Mesendoderm (in vitro differentiated cells): ENCODE measurements around the gene CFAP99.

Experiments used
- DNase-seq: peaks from one replicate; pipeline ENCODE4 v3.0.0; 2013
- H2AK5ac ChIP-seq: 2 replicates; pipeline ENCODE4 v1.6.1; 2013; ENCODE audit warnings: low read length, inconsistent platforms
- H2BK120ac ChIP-seq: 2 replicates; pipeline ENCODE4 v1.6.1; 2013; ENCODE audit warnings: low read depth, mild to moderate bottlenecking, low read length, moderate library complexity, mixed read lengths
- H2BK15ac ChIP-seq: replicated peaks from 2 replicates; pipeline ENCODE4 v1.6.1; 2013; ENCODE audit warnings: low read depth, mild to moderate bottlenecking, moderate library complexity
- H2BK5ac ChIP-seq: 2 replicates; pipeline ENCODE4 v1.6.1; 2013; ENCODE audit warnings: low read length, inconsistent platforms
- H3K18ac ChIP-seq: 2 replicates; pipeline ENCODE4 v1.6.1; 2013; ENCODE audit warnings: mild to moderate bottlenecking, low read length, mixed read lengths
- H3K23ac ChIP-seq: one replicate; pipeline ENCODE4 v1.6.1; 2013; ENCODE audit warnings: low read length
- H3K27ac ChIP-seq: 2 replicates; pipeline ENCODE4 v1.5.1; 2013; ENCODE audit warnings: low read depth, mild to moderate bottlenecking, inconsistent platforms, low read length, moderate library complexity
- H3K27me3 ChIP-seq: 2 replicates; pipeline ENCODE4 v1.6.1; 2013; ENCODE audit warnings: low read length, control low read depth, mild to moderate bottlenecking, inconsistent platforms; ENCODE audit not compliant: insufficient read depth, poor library complexity
- H3K36me3 ChIP-seq: 2 replicates; pipeline ENCODE4 v1.6.1; 2013; ENCODE audit warnings: low read length, inconsistent platforms; ENCODE audit not compliant: control insufficient read depth, insufficient read depth
- H3K4ac ChIP-seq: one replicate; pipeline ENCODE4 v1.6.1; 2013; ENCODE audit warnings: low read depth, mild to moderate bottlenecking, low read length, moderate library complexity
- H3K4me1 ChIP-seq: 2 replicates; pipeline ENCODE4 v1.6.1; 2013; ENCODE audit warnings: low read depth, low read length, inconsistent platforms; ENCODE audit not compliant: control insufficient read depth
- H3K4me2 ChIP-seq: 2 replicates; pipeline ENCODE4 v1.6.1; 2013; ENCODE audit warnings: low read length
- H3K4me3 ChIP-seq: 2 replicates; pipeline ENCODE4 v1.5.1; 2013; ENCODE audit warnings: mild to moderate bottlenecking, low read length
- H3K56ac ChIP-seq: one replicate; pipeline ENCODE4 v1.6.1; 2013; ENCODE audit warnings: low read length
- H3K79me1 ChIP-seq: 2 replicates; pipeline ENCODE4 v1.6.1; 2013; ENCODE audit warnings: low read length, inconsistent platforms
- H3K79me2 ChIP-seq: 2 replicates; pipeline ENCODE4 v1.6.1; 2013; ENCODE audit warnings: mild to moderate bottlenecking, low read length; ENCODE audit not compliant: control insufficient read depth, insufficient read depth
- H3K9ac ChIP-seq: 2 replicates; pipeline ENCODE4 v1.6.1; 2013; ENCODE audit warnings: low read length, inconsistent platforms
- H4K5ac ChIP-seq: one replicate; pipeline ENCODE4 v1.6.1; 2013; ENCODE audit warnings: low read length
- H4K8ac ChIP-seq: one replicate; pipeline ENCODE4 v1.6.1; 2013; ENCODE audit warnings: low read depth, mild to moderate bottlenecking, control low read depth, low read length, moderate library complexity
- WGBS: extraction: QIAGEN DNeasy Blood & Tissue Kit; methylation state at CpG from one replicate; pipeline ENCODE4 v1.1.7; 2013; ENCODE audit warnings: low lambda C conversion rate, missing lambda C conversion rate; ENCODE audit not compliant: insufficient coverage; ENCODE audit errors: extremely low coverage; 5-methylcytosine and 5-hydroxymethylcytosine counted together

The CFAP99 gene

DNA sequence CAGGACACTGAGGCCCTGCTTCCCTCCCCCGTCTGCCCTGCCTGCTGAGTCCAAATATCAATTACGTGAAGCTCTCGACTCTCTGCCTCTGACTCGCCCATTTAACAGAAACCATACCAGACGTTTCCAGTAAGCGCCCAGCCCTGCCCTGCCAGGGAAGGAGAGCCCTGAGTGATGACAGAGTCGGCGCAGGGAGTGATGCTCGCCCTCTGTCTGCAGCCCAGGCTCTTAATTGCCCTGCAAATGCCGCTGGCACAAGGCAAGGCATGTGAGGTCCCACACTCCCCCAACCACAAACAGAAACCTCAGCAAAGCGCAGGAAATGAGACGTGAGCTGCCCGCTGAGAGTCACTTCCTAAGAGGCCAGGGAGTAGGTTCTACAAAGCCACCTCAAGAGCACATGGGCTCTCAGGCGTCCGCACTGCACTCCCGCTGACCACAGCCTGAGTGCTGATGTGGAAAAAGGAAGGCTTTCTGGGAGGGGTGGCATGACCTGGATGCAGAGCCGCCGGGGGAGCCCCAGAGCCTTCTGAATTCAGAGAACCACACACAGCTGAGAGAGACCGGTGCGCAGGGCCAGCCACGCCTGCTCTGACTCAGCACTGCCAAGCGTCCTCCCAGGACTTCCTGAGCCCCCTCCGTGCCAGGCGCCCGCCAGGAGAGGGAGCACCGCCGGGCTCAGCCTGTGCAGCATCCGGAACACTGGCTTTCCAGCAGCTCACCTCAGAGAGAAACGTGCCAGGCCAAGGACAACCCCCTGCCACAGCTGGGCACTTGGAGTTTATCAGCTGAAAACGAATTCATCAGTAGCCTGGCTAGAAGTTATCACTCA lies 5.7 kb upstream of the CFAP99 start:
- whole genome bisulfite sequencing, result no CpG with 5 or more reads among the region's 30 CpGs
- Histone ChIP-seq H3K79me1 (no peaks in the 10 kb centered on the region), H3K4ac (no peak overlapping the region), H3K4me2 (peak overlapping the region; percentile 27), H3K27me3 (peaks cover 21% of the 10 kb centered on the region), H2BK5ac (peak overlapping the region; percentile 30), H2BK15ac (no peak overlapping the region), H3K36me3 (no peaks in the 10 kb centered on the region), H3K27ac (peak overlapping the region; percentile 55), H3K18ac (peak overlapping the region; percentile 43), H3K56ac (peak overlapping the region; percentile 73), H2BK120ac (peak overlapping the region; percentile 4), H3K79me2 (no peaks in the 10 kb centered on the region), H3K9ac (peak overlapping the region; percentile 44), H3K4me3 (no peak overlapping the region), H3K23ac (no peak overlapping the region), H4K8ac (no peak overlapping the region), H3K4me1 (peaks cover 9% of the 10 kb centered on the region), H4K5ac (no peak overlapping the region), H2AK5ac (no peak overlapping the region)
- DNase-seq, result peak; percentile 98

DNA sequence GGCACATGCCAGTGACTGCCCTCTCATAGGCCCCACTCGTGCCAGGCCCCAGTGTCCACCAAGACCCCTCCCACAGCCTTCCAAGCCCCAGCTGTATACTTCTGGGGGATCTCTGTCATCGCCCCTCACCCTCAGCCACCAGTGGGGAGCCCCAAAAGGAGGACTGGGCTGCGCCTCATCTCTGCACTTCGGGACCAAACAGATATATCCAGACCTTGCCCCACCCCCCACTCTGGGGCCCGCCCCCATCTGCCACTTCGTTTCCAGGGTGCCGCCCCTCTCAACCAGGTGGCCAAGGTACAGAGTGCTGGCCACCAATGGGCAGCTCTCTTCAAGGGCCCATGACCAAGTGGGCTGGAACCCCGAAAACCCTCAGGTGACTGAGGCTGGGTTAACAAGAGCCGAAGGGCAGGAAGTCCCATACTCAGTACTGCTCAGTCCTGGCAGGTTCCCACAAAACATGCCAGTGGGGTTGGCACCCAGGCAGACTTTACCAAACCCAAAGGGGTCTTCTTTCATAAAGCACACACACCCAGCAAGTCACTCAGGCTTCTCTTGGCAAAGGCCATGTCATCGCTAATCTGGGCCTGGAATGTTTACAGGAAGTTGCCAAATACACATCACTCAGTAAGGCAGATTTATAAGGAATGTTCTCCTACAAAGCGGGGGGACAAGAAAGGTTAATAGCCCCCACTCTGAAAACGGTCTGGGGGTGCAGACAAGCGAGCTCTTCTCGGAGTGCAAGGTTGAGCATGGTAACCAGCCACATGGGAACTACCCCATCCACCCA lies 4.7 kb upstream of the CFAP99 start:
- H3K27ac ChIP-seq, result peak overlapping the region; percentile 55
- H3K36me3 ChIP-seq, result no peaks in the 10 kb centered on the region
- no peak overlapping the region for H3K4me2 ChIP-seq
- H3K23ac ChIP-seq, result no peak overlapping the region
- H2BK15ac ChIP-seq, result peak overlapping the region; percentile 5
- peak overlapping the region; percentile 19 for H3K4ac ChIP-seq
- no peak overlapping the region for H4K5ac ChIP-seq
- no peak overlapping the region for H4K8ac ChIP-seq
- no peak overlapping the region for H3K4me3 ChIP-seq
- peak overlapping the region; percentile 22 for H2BK5ac ChIP-seq
- no CpG with 5 or more reads among the region's 14 CpGs for WGBS
- peak overlapping the region; percentile 4 for H2BK120ac ChIP-seq
- peak overlapping the region; percentile 2 for H3K9ac ChIP-seq
- peak overlapping the region; percentile 80 for H2AK5ac ChIP-seq
- peaks cover 22% of the 10 kb centered on the region for H3K27me3 ChIP-seq
- peak; percentile 70 for DNase-seq
- H3K56ac ChIP-seq, result peak overlapping the region; percentile 38
- H3K18ac ChIP-seq, result peak overlapping the region; percentile 43
- H3K4me1 ChIP-seq, result peaks cover 9% of the 10 kb centered on the region
- no peaks in the 10 kb centered on the region for H3K79me1 ChIP-seq
- H3K79me2 ChIP-seq, result no peaks in the 10 kb centered on the region

DNA sequence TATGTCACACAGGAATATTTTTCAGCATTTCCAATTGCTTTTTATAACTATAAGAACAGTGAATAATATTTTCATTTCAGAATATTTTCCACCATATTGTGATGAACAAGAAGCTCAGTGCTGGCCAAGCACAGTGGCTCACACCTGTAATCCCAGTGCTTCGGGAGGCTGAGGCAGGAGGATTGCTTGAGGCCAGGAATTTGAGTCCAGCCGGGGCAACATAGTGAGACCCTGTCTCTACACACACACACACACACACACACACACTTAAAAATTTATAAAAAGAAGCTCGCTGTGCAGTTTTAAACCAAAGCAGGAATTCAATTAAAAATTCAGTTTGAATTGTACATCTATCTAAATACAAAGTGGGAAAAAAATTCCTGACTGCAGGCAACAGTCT lies 3.5 kb upstream of the CFAP99 start:
- WGBS, result no CpG with 5 or more reads among the region's 3 CpGs
- Histone ChIP-seq H2AK5ac (no peak overlapping the region), H3K56ac (no peak overlapping the region), H3K79me2 (no peaks in the 10 kb centered on the region), H2BK5ac (no peak overlapping the region), H3K4ac (no peak overlapping the region), H3K4me1 (peaks cover 10% of the 10 kb centered on the region), H4K5ac (no peak overlapping the region), H3K27me3 (peaks cover 29% of the 10 kb centered on the region), H2BK15ac (no peak overlapping the region), H3K18ac (no peak overlapping the region), H3K4me2 (no peak overlapping the region), H2BK120ac (no peak overlapping the region), H3K9ac (no peak overlapping the region), H3K79me1 (no peaks in the 10 kb centered on the region), H3K27ac (no peak overlapping the region), H3K23ac (no peak overlapping the region), H4K8ac (no peak overlapping the region), H3K36me3 (no peaks in the 10 kb centered on the region), H3K4me3 (no peak overlapping the region)
- no peak for DNase-seq

DNA sequence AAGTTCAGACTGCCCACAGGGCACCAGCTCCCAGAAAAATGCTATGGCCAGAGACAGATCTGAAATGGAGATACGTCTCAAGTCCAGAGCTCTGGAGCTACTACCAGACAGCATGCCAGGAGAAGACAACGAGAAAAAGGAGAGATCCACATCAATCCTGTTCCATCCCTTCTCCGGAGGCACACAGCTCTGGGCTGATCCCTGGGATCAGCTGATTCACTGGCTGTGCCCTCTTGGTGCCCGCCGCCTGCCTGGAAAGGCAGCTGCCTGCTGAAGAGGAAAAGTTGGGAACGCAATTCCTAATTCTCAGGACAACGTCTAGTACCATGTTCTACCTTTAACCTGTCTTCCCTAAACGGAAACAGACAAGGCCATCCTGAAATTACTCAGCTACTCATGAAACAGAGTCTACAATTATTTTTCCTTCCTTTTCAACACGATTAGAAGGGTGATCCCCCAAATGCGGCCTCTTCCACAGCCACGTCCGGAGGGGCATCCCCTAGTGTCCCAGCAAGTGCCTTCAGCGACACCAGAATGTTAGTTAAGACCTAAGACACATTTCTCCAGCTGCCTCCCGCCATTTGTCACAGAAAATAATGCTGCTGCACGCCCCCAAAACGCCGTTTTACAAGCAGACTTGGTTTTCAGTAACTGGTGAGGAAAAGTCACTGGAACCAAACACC lies 2.7 kb upstream of the CFAP99 start:
- no peak overlapping the region for H2BK5ac ChIP-seq
- H2AK5ac ChIP-seq, result no peak overlapping the region
- no peak for DNase-seq
- peaks cover 37% of the 10 kb centered on the region for H3K27me3 ChIP-seq
- no peak overlapping the region for H3K4ac ChIP-seq
- no peak overlapping the region for H2BK120ac ChIP-seq
- H3K4me1 ChIP-seq, result peaks cover 10% of the 10 kb centered on the region
- no peak overlapping the region for H3K4me3 ChIP-seq
- H4K5ac ChIP-seq, result no peak overlapping the region
- H3K23ac ChIP-seq, result no peak overlapping the region
- H4K8ac ChIP-seq, result no peak overlapping the region
- H3K18ac ChIP-seq, result no peak overlapping the region
- peak overlapping the region; percentile 51 for H3K56ac ChIP-seq
- no peaks in the 10 kb centered on the region for H3K79me1 ChIP-seq
- H3K9ac ChIP-seq, result peak overlapping the region; percentile 11
- no peak overlapping the region for H3K27ac ChIP-seq
- no peaks in the 10 kb centered on the region for H3K36me3 ChIP-seq
- WGBS, result no CpG with 5 or more reads among the region's 17 CpGs
- H3K79me2 ChIP-seq, result no peaks in the 10 kb centered on the region
- H2BK15ac ChIP-seq, result no peak overlapping the region
- no peak overlapping the region for H3K4me2 ChIP-seq

DNA sequence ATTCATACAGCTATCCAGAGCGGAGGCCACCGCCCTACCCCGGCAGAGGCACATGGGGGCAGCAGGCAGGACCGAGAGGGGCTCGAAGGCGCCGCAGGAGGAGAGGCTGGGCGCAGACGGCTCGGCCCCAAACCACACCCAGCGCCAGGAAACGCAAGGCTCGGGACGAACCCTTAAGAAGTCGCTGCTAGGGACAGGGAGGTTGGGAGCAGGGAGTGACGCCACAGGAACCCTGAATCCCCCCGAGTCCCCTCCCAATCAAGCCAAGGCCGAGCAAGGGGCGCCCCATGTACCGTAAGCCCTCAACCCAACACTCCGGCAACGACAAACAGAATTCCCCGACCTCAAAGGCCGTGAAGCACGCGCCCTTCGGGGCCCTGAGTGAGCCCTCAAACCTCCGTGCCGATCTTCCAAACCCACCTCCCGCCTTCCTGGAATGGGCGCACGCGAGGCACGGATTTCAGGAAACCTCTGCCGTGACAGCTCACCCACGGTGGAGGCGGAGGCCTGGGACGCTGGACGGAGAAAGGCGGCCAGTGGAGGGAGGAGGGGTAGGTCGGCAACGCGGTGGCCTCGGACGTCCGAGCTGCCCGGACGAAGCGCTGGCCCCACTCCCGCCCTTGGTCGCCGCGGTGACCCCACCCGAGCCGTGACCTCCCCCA lies 2.1 kb upstream of the CFAP99 start:
- Histone ChIP-seq H3K79me1 (no peaks in the 10 kb centered on the region), H2AK5ac (no peak overlapping the region), H4K8ac (no peak overlapping the region), H3K56ac (peak overlapping the region; percentile 88), H3K4me1 (peaks cover 10% of the 10 kb centered on the region), H2BK5ac (no peak overlapping the region), H2BK120ac (no peak overlapping the region), H3K27ac (no peak overlapping the region), H3K18ac (no peak overlapping the region), H3K9ac (peak overlapping the region; percentile 62), H3K27me3 (peaks cover 37% of the 10 kb centered on the region), H3K79me2 (no peaks in the 10 kb centered on the region), H3K36me3 (no peaks in the 10 kb centered on the region), H3K4ac (no peak overlapping the region), H3K4me3 (peak overlapping the region; percentile 41), H3K23ac (no peak overlapping the region), H4K5ac (no peak overlapping the region), H2BK15ac (no peak overlapping the region), H3K4me2 (peak overlapping the region; percentile 97)
- no CpG with 5 or more reads among the region's 55 CpGs for WGBS
- DNase-seq, result peak; percentile 80
